Embryonic facial prominence (tissue), 1 donor: ENCODE data around the gene S100PBP.

Experiments
- DNase-seq: peaks from one replicate; pipeline ENCODE4 v3.0.0-alpha.2; 2016; ENCODE audit errors: extremely low spot score

The S100PBP gene

DNA sequence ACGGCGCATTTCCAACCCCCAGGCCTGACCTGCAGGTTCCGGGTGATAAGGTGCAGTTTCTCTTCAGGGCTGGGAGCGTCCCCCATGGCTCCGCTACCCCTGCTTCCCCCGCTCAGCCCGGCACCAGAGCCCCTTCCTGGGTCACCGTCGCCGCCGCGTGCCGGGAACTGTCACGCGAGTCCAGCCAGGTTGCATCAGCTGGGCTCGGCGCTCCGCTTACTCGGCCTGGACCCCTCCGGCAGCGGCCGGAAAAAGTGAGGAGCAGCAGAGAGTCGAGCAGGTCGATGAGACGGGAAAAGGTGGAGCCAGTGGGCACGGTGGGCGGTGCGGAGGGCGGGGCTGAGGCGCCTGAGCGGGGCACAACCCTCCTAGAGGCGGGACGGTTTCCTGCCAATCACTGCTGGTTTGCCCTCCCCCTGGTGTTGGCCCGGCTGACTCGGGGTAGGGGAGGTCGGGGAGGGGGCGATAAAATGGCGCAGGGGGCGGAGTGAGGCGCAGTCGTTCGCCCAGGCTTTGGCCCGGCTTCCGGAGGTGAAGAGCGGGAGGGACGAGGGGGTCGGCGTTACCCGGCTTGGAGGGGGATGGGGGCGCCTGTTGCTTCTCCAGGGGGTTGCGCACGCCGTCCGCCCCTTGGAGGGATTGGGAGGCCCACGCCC lies at the start of gene S100PBP, which contains the start of gene YARS1:
Gene S100PBP (plus strand): TSS at position 495 of the 656 bp plus-strand sequence. CDS start 8,447 bp downstream, outside the sequence.
Gene YARS1 (minus strand): TSS at position 200 of the 656 bp plus-strand sequence. CDS start 114 bp downstream, at position 86.
- DNase-seq: peak; percentile 97

- no peak for DNase-seq
Measured at GRCh38 chr1:32768110-32768850, 49.2 kb upstream of the S100PBP start.

GRCh38 chr1:32769524-32770220 lies 47.8 kb upstream of the S100PBP start:
- no peak for DNase-seq

DNA sequence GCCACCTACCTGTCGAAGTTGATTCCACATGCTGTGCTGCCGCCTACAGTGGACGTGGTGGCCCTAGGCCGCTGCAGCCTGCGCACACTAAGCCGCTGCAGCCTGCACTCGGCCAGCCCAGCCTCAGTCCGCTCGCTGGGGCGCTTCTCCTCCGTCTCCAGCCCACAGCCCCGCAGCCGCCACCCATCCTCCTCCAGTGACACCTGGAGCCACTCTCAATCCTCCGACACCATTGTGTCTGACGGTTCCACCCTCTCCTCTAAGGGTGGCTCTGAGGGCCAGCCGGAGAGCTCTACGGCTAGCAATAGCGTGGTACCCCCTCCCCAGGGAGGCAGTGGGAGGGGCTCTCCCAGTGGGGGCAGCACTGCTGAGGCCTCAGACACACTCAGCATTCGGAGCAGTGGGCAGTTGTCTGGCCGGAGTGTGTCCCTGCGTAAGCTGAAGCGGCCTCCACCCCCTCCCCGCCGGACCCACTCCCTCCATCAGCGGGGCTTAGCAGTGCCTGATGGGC lies 47.2 kb upstream of the S100PBP start:
- no peak for DNase-seq

GRCh38 chr1:32770741-32771548 lies 46.5 kb upstream of the S100PBP start:
- no peak for DNase-seq

DNA sequence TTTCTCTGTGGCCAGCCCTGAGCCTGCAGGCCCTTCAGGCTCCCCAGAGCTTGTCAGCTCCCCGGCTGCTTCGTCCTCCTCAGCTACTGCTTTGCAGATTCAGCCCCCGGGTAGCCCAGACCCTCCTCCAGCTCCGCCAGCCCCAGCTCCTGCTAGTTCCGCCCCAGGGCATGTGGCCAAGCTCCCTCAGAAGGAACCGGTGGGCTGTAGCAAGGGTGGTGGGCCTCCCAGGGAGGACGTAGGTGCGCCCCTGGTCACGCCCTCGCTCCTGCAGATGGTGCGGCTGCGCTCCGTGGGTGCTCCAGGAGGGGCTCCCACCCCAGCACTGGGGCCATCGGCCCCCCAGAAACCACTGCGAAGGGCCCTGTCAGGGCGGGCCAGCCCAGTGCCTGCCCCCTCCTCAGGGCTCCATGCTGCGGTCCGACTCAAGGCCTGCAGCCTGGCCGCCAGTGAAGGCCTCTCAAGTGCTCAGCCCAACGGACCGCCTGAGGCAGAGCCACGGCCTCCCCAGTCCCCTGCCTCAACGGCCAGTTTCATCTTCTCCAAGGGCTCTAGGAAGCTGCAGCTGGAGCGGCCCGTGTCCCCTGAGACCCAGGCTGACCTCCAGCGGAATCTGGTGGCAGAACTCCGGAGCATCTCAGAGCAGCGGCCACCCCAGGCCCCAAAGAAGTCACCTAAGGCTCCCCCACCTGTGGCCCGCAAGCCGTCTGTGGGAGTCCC lies 45.7 kb upstream of the S100PBP start:
- no peak for DNase-seq

GRCh38 chr1:32772281-32773017 lies 45.0 kb upstream of the S100PBP start:
- DNase-seq: no peak

- DNase-seq: no peak
Measured at GRCh38 chr1:32773018-32773763, 44.3 kb upstream of the S100PBP start.

DNA sequence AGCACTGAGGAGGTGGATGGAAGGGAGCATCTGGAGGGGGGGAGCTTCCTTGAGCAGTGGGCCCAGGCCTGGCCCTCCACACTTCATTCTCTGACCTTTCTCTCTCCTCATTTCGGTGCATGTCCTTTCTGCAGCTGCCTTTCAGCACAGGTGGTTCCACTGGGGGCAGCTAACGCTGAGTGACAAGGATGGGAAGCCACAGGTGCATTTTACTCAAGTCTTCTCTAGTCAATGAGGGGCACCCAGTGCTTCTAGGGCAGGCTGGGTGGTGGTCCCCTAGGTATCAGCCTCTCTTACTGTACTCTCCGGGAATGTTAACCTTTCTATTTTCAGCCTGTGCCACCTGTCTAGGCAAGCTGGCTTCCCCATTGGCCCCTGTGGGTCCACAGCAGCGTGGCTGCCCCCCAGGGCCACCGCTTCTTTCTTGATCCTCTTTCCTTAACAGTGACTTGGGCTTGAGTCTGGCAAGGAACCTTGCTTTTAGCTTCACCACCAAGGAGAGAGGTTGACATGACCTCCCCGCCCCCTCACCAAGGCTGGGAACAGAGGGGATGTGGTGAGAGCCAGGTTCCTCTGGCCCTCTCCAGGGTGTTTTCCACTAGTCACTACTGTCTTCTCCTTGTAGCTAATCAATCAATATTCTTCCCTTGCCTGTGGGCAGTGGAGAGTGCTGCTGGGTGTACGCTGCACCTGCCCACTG lies 43.5 kb upstream of the S100PBP start:
- DNase-seq: no peak

DNA sequence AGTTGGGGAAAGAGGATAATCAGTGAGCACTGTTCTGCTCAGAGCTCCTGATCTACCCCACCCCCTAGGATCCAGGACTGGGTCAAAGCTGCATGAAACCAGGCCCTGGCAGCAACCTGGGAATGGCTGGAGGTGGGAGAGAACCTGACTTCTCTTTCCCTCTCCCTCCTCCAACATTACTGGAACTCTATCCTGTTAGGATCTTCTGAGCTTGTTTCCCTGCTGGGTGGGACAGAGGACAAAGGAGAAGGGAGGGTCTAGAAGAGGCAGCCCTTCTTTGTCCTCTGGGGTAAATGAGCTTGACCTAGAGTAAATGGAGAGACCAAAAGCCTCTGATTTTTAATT lies 43.0 kb upstream of the S100PBP start:
- no peak for DNase-seq

GRCh38 chr1:32774950-32775634 lies 42.4 kb upstream of the S100PBP start:
- DNase-seq: peak; percentile 64

- DNase-seq: no peak
Measured at GRCh38 chr1:32775640-32776337, 41.7 kb upstream of the S100PBP start.

- no peak for DNase-seq
Measured at GRCh38 chr1:32779242-32779641, 38.2 kb upstream of the S100PBP start.

GRCh38 chr1:32780005-32780404 lies 37.4 kb upstream of the S100PBP start:
- no peak for DNase-seq

GRCh38 chr1:32780628-32781234 lies 36.7 kb upstream of the S100PBP start:
- no peak for DNase-seq

DNA sequence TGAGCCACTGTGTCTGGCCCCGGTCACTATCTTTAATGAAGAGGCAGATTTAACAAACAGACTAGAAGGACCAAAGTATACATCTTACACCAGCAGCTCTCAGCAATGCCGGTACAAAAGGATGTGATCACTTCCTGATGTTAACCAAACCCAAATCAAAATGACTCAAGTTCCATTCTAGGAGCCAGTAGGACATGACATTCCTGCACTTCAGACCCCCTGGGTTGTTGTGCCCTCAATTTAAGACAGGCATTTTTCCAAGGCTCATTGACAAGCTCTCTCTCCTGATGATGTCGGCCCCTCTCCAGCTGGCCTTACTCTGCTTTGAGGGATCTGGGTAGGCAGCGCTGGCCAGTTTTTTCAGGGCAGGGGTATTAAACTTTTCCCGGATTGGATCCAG lies 35.4 kb upstream of the S100PBP start:
- DNase-seq: no peak

- DNase-seq: no peak
Measured at GRCh38 chr1:32783851-32784250, 33.6 kb upstream of the S100PBP start.
